HG03175 (cell line): ENCODE measurements around the gene DEFB115.
"Not testable (repeated sequence)": the region's sequence is repeated elsewhere in the genome, so short reads cannot be mapped to it uniquely, and the experiment has no call there.

ENCODE experiments used
- ATAC-seq: cut with Tn5 transposase; IDR thresholded peaks from one replicate; pipeline ENCODE4 v1.9.1; 2021; ENCODE audit warnings: mild to moderate bottlenecking, moderate library complexity; ENCODE audit not compliant: unreplicated experiment

Gene DEFB115, protein sequence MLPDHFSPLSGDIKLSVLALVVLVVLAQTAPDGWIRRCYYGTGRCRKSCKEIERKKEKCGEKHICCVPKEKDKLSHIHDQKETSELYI

DNA sequence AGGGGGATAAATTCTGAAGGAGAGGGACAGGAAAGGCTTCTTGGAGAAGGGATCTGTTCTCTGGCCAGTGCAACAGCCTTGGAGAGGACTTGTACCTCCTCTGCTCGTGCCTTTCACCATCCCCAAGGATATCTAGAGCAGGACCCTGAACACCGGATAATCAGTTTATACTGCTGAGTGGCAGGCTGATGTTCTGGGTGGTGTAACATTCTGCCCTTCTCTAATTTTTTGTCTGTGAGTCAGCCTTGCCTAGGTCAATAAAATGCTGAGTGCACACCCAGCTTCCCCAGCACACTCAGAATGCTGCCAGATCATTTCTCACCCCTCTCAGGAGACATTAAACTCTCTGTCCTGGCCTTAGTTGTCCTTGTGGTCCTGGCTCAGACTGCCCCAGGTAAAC is at the start of gene DEFB115:
Gene DEFB115, plus strand, starts transcription at position 301 of the 400 bp plus-strand sequence. Its CDS starts 0 bp downstream, at position 301.
- no peak for ATAC-seq

DNA sequence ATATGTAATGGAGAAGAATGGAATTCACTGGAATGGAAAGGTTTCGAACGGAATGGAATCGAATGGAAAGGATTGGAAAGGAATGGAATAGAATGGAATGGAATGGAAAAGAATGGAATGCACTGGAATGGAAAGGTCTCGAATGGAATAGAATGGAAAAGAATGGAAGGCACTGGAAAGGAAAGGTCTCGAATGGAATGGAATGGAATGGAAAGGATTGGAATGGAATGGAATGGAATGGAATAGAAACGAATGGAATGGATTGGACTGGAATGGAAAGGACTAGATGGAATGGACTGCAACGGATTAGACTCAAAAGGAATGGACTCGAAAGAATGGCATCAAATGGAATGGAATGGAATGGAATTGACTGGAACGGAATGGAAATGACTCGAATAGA is 20.5 kb upstream of the DEFB115 start:
- ATAC-seq: no peak

DNA sequence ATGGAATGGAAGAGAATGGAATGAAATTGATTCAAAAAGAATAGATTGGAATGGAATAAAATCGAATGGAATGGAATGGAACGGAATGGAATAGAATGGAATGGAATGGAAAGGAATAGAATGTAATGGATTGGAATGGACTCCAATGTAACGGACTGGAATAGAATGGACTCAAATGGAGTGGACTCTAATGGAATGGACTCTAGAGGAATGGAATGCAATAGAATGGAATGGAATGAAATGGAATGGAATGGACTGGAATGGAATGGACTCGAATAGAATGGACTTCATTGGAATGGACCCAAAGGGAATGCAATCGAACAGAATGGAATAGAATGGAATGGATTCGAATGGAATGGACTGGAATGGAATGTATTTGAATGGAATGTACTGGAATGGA is 19.7 kb upstream of the DEFB115 start:
- no peak for ATAC-seq

DNA sequence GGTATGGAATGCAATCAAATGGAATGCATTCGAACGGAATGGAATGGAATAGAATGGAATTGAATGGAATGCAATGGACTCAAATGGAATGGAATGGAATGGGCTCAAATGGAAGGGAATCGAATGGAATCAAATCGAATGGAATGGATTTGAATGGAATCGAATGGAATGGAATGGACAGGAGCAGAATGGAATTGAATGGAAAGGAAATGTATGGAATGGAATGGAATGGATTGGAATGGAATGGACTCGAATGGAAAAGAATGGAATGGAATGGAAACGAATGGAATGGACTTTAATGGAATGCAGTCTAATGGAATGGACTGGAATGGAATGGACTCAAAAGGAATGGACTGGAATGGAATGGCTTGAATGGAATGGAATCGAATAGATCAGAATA is 18.3 kb upstream of the DEFB115 start:
- ATAC-seq: no peak

DNA sequence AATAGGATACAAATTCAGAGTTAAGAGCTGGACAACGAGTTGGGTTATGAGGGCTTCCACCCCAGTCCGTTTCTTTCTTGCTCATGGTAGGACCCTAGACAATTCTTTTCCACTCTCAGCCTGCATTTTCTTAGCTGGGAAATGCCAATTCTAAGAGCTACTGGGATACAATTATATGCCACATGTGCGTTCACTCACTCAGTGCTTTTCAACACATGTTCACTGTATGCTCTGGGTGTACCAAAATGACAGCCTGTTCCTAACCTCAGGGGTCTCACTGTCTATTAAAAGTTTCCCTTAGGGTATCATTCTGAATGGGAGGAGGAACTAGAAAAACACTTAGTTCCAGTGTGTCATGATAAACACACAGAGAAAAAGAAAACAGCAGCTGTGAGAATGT is 505 bp upstream of the DEFB115 start:
- ATAC-seq: no peak

DNA sequence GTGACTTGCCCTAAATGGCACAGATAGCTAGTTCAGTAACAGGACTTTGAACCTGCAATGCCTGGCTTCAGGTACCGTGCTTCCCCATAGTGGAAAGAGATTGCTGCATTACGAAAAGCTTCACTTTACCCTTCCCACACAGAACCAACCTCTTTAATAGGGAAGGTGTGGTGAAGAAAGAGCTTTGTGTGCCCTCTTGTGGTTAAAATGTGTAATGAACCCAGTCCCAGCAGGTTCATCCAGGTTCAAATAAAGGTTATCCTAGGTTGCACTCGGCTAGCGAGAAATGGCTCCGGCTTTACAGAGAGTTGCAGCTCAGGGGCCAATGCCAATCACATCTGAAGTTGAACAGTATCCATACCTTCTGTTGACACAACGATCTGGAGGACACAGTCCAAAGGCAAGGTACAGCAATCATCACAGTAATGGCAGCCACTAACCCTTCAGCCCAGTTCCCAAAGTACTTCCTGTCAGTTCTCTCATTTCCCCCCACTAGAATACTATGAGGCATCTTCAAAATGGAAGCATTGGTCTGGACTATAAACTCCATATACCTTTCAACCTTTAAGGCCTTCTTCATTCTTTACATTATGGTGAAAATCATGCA is 3.0 kb downstream of the DEFB115 start:
- no peak for ATAC-seq

DNA sequence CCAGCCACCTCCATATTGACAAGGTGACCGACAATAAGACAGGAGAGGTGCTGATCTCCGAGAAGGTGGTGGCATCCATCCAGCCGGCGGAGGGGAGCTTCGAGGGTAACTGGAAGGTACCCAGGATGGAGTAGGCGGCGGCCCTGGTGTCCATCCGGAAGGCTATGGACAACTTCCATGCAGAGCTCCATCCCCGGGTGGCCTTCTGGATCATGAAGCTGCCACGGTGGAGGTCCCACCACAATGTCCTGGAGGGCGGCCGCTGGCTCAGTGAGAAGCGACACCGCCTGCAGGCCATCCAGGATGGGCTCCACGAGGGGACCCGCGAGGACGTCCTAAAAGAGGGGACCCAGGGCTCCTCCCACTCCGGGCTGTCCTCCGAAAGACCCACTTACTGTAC is 17.0 kb downstream of the DEFB115 start:
- no peak for ATAC-seq

DNA sequence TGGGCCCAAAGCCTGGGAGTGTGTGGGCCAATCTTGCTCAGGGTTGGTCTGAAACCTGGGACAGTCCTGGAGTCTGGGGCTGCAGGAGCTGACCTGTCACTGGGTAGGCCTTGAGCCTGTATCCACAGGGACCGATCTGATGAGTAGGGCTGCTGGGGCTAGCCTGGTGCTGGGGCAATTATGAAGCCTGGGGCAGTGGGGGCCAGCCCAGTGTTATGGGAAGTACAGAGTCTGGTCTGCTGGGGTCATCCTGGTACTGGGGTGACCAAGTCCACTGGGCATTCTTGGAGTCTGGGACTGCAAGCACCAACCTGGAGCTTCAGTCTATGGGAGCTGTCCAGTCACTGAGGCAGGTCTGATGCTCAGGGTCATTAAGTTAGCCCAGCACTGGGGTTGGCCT is 20.7 kb downstream of the DEFB115 start:
- no peak for ATAC-seq

DNA sequence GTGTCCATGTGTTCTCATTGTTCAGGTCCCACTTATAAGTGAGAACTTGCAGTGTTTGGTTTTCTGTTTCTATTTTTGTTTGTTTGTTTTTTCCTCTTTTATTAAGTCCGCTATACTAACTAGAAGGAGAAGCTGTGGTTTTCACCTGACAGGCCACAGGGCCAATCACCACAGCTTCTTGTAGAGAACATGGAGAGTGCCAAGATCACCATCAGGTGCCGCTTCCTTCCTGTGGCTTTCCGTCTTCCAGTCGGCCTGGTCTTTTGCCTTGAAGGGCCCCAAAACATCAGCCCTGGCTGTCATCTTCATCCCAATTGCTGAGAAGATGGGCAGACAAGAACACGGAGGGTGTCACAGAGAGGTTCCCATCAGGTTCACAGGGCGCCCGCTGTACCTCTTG is 27.5 kb downstream of the DEFB115 start:
- ATAC-seq: not testable (repeated sequence)

DNA sequence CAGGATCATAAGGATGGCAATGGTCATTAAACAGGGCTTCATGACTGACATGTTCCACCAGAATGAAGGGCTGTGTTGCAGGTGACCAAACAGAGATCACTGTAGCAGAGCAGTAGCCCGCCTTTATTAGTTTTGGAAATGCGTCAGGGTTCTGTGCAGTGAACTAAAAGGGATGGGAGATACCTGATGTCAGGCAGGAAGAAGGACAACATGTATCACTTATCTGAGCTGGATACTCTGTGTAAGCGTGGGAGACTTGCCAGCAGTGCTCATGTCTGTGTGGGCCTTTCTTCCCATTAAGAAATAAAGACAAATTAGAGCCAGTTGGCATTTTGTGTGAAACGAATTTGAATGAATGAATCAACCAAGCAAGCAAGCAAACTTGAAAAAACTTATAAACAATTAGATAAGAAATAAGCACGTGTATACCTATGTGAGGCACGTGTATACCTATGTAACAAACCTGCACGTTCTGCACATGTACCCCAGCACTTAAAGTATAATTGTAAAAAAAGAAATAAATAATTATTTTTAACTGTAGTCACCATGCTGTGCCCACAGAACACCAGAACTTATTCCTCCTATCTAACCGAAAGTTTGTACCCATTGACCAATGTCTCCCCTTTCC is 51.2 kb downstream of the DEFB115 start, which contains the start of gene DEFB116:
Gene DEFB116, minus strand, starts transcription at position 51 of the 628 bp plus-strand sequence. Its CDS starts 0 bp downstream, at position 51.
- no peak for ATAC-seq
